SK-N-SH (cell line): ENCODE results near the gene DRGX.

Experiments
- CTCF ChIP-seq: fragments of 200-600 bp; sonication (generic); IDR thresholded peaks from 2 replicates; pipeline ENCODE4 v1.6.1; 2017; ENCODE audit warnings: antibody characterized with exemption, mild to moderate bottlenecking, moderate library complexity
- EP300 ChIP-seq, 2 experiments: IDR thresholded peaks; 2 replicates each; pipeline versions ENCODE4 v1.4.0 to v1.6.1; 2012; ENCODE audit warnings: borderline replicate concordance in 1 of 2, low read depth in 1 of 2, low read length in 1 of 2
- RAD21 ChIP-seq: IDR thresholded peaks from 2 replicates; pipeline ENCODE4 v1.6.1; 2012; ENCODE audit warnings: mild to moderate bottlenecking, low read length
- TAF1 ChIP-seq: IDR thresholded peaks from 2 replicates; pipeline ENCODE4 v1.6.1; 2012; ENCODE audit warnings: low read depth, mild to moderate bottlenecking, low read length, moderate library complexity, borderline replicate concordance

- TF ChIP-seq CTCF (no peak), TAF1 (no peak), EP300 (IDR thresholded peaks at IDR 0.05; ENCODE audit: borderline replicate concordance in 1 of 2, low read depth in 1 of 2, low read length in 1 of 2) (no peak), RAD21 (no peak)
These were observed 8.8 kb downstream of the DRGX start for GRCh38 chr10:49387071-49387470.
